Measurements from ENCODE around the gene KCNAB3.
A peak's percentile ranks its signal among the peaks of the same experiment; 100 is the strongest.

Gene KCNAB3

DNA sequence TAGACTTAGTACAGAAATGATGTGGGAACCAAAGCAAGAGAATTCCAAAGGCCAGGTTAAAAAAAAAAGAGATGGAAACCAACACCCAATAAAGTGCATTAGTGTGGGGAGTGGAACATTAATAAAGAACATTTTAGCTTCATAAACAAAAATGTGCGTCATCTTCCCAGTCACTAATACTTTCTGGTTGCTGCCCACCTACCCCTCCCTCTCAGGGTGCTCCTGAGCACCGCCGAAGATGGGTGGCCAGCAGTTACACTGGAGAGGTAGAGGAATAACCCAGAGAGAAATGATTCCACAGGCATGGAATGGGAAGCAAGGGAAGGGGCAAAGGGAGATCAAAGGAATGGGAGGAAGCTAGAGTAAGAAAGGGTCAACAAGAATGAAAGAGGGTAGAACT, 47.0 kb downstream of the KCNAB3 start:
- no peak overlapping the region for H3K9ac ChIP-seq (ENCODE audit: low read depth, low read length)
- peak overlapping the region; percentile 85 for H3K4me2 ChIP-seq (ENCODE audit: low read length)

DNA sequence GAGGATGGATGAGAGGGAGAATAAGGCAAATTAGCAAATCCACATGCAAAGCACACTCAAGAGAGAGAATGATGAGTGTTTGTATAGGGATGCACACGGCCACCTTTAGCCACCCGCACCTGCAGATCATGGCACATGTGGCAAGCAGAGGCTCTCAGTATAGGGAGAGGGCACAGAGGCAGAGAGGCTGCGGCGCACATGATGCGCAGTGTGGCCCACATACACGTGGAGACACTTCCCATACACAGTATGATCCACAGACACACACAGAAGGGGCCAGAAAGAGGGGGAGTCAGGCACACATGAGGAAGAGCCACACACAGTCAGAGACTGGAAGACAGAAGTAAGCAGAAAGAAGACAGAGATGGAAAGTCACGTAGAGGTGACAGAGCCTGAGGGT, 47.6 kb downstream of the KCNAB3 start:
- Histone ChIP-seq H3K36me3 (ENCODE audit: insufficient read depth, low read length) (peaks cover 36% of the 10 kb centered on the region), H3K27me3 (ENCODE audit: control insufficient read depth, insufficient read depth, low read length) (no peaks in the 10 kb centered on the region), H3K4me3 (ENCODE audit: low read length) (no peak overlapping the region), H3K4me1 (ENCODE audit: control insufficient read depth, insufficient read depth, low read length) (peaks cover 27% of the 10 kb centered on the region), H3K9ac (ENCODE audit: low read depth, low read length) (no peak overlapping the region), H3K4me2 (ENCODE audit: low read length) (peak overlapping the region; percentile 42), H3K9me3 (replicated peaks; ENCODE audit: low read length) (no peaks in the 10 kb centered on the region)

More for the DNA sequence above, 47.0 kb downstream of the KCNAB3 start:
- H3K27me3 ChIP-seq (ENCODE audit: control insufficient read depth, insufficient read depth, low read length): no peaks in the 10 kb centered on the region
- H3K4me1 ChIP-seq (ENCODE audit: control insufficient read depth, insufficient read depth, low read length): peaks cover 30% of the 10 kb centered on the region
- peak overlapping the region; percentile 34 for H3K4me3 ChIP-seq (ENCODE audit: low read length)
- peaks cover 31% of the 10 kb centered on the region for H3K36me3 ChIP-seq (ENCODE audit: insufficient read depth, low read length)
- no peaks in the 10 kb centered on the region for H3K9me3 ChIP-seq (replicated peaks; ENCODE audit: low read length)

DNA sequence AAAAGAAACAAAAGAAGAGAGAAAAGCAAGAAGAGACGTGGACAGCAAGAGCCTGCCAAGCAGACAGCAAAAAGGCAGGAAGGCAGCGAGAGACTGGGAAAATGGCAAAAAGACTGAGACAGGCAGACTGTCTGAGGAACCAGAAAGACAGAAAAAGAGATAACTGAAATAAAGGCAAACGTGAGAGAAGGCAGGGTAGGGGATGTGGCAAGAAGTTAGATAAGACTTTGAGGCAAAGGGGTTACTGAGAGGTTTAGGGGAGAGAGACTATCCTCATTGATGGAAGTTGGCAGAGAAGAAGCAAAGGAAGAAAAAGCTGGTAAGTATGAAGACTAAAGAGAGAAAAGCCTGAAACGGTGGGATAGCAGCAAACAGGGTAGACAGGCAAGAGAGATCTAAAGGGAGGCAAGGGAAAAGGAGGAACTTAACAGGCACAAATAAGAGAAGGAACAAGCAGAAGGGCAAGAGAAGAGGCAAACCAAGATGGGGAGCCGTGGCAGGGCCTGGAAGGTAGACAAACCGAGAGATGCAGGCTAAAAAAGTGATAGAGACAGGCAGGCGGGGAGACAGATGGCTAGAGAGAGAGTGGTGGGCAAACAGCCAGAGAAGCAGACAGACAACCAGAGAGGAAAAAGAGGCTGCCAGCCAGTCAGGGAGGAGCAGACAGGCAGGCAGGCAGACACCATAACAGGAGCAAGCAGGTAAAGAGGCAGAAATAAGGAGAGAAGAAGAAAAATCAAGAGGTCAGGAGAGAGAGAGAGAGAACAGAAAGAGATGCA, 48.2 kb downstream of the KCNAB3 start:
- Histone ChIP-seq H3K27me3 (ENCODE audit: control insufficient read depth, insufficient read depth, low read length) (no peaks in the 10 kb centered on the region), H3K36me3 (ENCODE audit: insufficient read depth, low read length) (peaks cover 36% of the 10 kb centered on the region), H3K9me3 (replicated peaks; ENCODE audit: low read length) (no peaks in the 10 kb centered on the region), H3K9ac (ENCODE audit: low read depth, low read length) (no peak overlapping the region), H3K4me3 (ENCODE audit: low read length) (no peak overlapping the region), H3K4me2 (ENCODE audit: low read length) (peak overlapping the region; percentile 42), H3K4me1 (ENCODE audit: control insufficient read depth, insufficient read depth, low read length) (peaks cover 21% of the 10 kb centered on the region)

DNA sequence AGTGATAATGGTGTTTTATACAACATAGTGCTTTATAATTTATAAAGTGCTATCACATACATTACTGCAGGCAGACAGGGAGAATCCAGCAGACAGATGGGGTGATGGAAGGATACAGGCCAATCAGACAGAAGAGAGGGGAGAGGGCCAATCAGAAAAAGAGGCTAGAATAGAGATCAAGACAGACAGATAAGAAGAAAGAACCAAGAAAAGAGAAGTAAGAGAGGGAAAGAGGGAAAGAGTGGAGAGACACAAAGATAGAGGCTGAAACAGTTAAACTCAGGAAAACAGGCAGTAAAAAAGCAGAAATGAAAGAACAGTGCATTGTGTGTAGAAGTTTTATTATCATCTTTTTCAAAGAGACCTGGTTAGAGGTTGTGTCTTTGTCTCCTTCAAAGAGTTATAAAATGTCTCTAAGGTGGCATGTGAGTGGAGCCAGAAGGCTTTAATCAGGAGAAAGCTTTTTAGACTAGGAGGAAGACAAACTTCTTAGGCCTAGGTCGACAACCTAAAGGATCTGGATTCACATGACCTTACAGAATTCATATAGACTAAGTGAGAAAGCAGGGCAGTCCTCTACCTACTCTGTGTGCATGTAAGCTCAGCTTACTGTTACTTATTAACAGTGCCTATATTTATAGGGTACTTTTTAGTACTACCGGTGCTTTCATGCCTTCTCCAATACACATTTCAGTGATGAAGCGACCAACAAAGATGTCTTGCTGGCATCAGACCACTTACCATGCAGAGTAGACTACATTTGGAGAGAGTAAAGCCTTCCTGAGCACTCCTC, 49.4 kb downstream of the KCNAB3 start:
- Histone ChIP-seq H3K36me3 (ENCODE audit: insufficient read depth, low read length) (peaks cover 36% of the 10 kb centered on the region), H3K4me3 (ENCODE audit: low read length) (no peak overlapping the region), H3K9ac (ENCODE audit: low read depth, low read length) (no peak overlapping the region), H3K27me3 (ENCODE audit: control insufficient read depth, insufficient read depth, low read length) (no peaks in the 10 kb centered on the region), H3K9me3 (replicated peaks; ENCODE audit: low read length) (no peaks in the 10 kb centered on the region), H3K4me1 (ENCODE audit: control insufficient read depth, insufficient read depth, low read length) (peaks cover 21% of the 10 kb centered on the region), H3K4me2 (ENCODE audit: low read length) (no peak overlapping the region)

DNA sequence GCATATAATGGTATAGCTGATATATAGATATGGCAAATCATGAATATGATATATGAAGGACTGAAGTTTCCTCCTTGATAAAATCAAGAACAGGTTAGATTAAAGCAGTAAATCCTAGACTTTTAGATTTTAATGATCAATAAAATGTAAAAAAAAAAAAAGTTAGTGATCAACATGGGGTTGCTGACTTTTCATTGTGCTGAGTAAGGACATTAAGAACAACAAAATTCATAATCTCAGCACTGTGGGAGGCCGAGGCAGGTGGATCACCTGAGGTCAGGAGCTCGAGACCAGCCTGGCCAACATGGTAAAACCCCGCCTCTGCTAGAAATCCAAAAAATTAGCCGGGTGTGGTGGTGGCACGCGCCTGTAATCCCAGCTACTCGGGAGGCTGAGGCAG, 51.4 kb downstream of the KCNAB3 start:
- Histone ChIP-seq H3K9ac (ENCODE audit: low read depth, low read length) (no peak overlapping the region), H3K36me3 (ENCODE audit: insufficient read depth, low read length) (peaks cover 39% of the 10 kb centered on the region), H3K4me1 (ENCODE audit: control insufficient read depth, insufficient read depth, low read length) (peaks cover 14% of the 10 kb centered on the region), H3K27me3 (ENCODE audit: control insufficient read depth, insufficient read depth, low read length) (no peaks in the 10 kb centered on the region), H3K9me3 (replicated peaks; ENCODE audit: low read length) (no peaks in the 10 kb centered on the region), H3K4me3 (ENCODE audit: low read length) (no peak overlapping the region), H3K4me2 (ENCODE audit: low read length) (no peak overlapping the region)

DNA sequence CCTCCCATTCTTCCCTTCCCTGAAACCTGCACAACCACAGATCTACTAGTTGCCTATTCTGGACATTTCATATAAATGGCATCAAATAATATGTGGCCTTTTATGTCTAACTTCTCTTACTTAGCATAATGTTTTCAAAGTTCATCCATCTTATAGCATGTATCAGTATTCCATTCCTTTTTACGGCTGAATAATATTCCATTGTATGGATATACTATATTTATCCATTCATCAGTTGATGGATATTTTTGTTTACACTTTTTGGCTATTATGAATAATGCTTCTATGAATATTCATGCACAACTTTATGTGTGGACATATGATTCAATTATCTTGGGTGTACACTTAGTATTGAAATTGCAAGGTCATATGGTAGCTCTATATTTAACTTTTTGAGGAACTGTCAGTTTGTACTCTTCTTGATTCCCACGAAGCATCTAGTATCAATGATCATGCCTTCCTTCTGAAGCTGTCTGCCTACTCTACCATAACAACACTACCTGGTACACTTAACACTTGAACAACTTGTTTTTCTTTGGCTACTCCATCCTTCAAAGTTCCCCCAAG, 53.8 kb downstream of the KCNAB3 start:
- no peaks in the 10 kb centered on the region for H3K27me3 ChIP-seq (ENCODE audit: control insufficient read depth, insufficient read depth, low read length)
- no peak overlapping the region for H3K4me3 ChIP-seq (ENCODE audit: low read length)
- no peaks in the 10 kb centered on the region for H3K4me1 ChIP-seq (ENCODE audit: control insufficient read depth, insufficient read depth, low read length)
- no peak overlapping the region for H3K4me2 ChIP-seq (ENCODE audit: low read length)
- H3K9me3 ChIP-seq (replicated peaks; ENCODE audit: low read length): no peaks in the 10 kb centered on the region
- H3K9ac ChIP-seq (ENCODE audit: low read depth, low read length): no peak overlapping the region
- peaks cover 39% of the 10 kb centered on the region for H3K36me3 ChIP-seq (ENCODE audit: insufficient read depth, low read length)

DNA sequence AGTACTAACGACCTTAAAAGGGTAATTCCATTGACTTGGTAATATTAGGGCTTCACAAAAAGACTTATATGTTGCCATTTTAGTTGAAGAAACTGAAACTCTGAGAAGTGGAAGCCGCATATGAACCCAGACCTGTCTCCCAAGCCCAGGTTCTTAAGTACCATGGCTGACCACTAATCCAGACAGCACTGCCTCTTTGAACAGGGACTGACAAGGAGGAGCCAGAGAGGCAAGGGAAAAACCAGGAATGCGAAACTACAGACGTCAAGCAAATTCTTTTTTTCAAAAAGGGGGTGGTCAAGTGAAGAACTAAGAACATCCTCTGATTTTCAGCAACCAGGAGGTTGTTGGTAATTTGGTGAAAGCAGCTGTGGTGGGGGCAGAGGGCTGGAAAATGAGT, 56.6 kb downstream of the KCNAB3 start:
- no peaks in the 10 kb centered on the region for H3K27me3 ChIP-seq (ENCODE audit: control insufficient read depth, insufficient read depth, low read length)
- H3K4me1 ChIP-seq (ENCODE audit: control insufficient read depth, insufficient read depth, low read length): no peaks in the 10 kb centered on the region
- H3K36me3 ChIP-seq (ENCODE audit: insufficient read depth, low read length): peaks cover 21% of the 10 kb centered on the region
- H3K4me2 ChIP-seq (ENCODE audit: low read length): no peak overlapping the region
- no peaks in the 10 kb centered on the region for H3K9me3 ChIP-seq (replicated peaks; ENCODE audit: low read length)
- H3K9ac ChIP-seq (ENCODE audit: low read depth, low read length): no peak overlapping the region
- no peak overlapping the region for H3K4me3 ChIP-seq (ENCODE audit: low read length)

Small RNA genes lying within 50 kb of the gene (small RNA-seq; reads per million reads assigned to genes)
- 3.1 reads per million, percentile 77 among the genes with 10 or more reads in this experiment for gene SCARNA21

All from skeletal muscle satellite cell (primary cell).